IPS-11a (cell line): ENCODE results near the gene TXNL4B.

Source experiments
- H3K4me3 ChIP-seq: one replicate; pipeline ENCODE4 v1.5.1; 2013; ENCODE audit warnings: low read depth, low read length, control low read depth

Gene TXNL4B

GRCh38 chr16:72093448-72094265 lies at the start of gene TXNL4B, which contains the start of gene DHX38:
Gene TXNL4B, minus strand, starts transcription at chr16:72093620. Its CDS starts 2,871 bp downstream, at chr16:72090749.
Gene DHX38, plus strand, starts transcription at chr16:72093847. Its CDS starts 2,311 bp downstream, at chr16:72096158.
- peak within 1 kb of the TSS; percentile 95 for H3K4me3 ChIP-seq

GRCh38 chr16:72142476-72142875 lies 49.1 kb upstream of the TXNL4B start:
- H3K4me3 ChIP-seq = no peak overlapping the region

GRCh38 chr16:72139908-72140307 lies 46.5 kb upstream of the TXNL4B start:
- H3K4me3 ChIP-seq = no peak overlapping the region

- H3K4me3 ChIP-seq = no peak overlapping the region
Measured at GRCh38 chr16:72138064-72138572, 44.7 kb upstream of the TXNL4B start.

GRCh38 chr16:72137380-72138063 lies 44.1 kb upstream of the TXNL4B start:
- no peak overlapping the region for H3K4me3 ChIP-seq

GRCh38 chr16:72134507-72134906 lies 41.1 kb upstream of the TXNL4B start:
- H3K4me3 ChIP-seq = no peak overlapping the region

- H3K4me3 ChIP-seq = no peak overlapping the region
Measured at GRCh38 chr16:72132726-72133125, 39.3 kb upstream of the TXNL4B start.

- H3K4me3 ChIP-seq = no peak overlapping the region
Measured at GRCh38 chr16:72131036-72131435, 37.6 kb upstream of the TXNL4B start.

GRCh38 chr16:72129976-72130656 lies 36.7 kb upstream of the TXNL4B start:
- no peak overlapping the region for H3K4me3 ChIP-seq

- no peak overlapping the region for H3K4me3 ChIP-seq
Measured at GRCh38 chr16:72128701-72129100, 35.3 kb upstream of the TXNL4B start.

- H3K4me3 ChIP-seq = no peak overlapping the region
Measured at GRCh38 chr16:72126429-72126765, 33.0 kb upstream of the TXNL4B start.

- H3K4me3 ChIP-seq = no peak overlapping the region
Measured at GRCh38 chr16:72125635-72126428, 32.4 kb upstream of the TXNL4B start.

GRCh38 chr16:72124761-72125634 lies 31.6 kb upstream of the TXNL4B start:
- H3K4me3 ChIP-seq = no peak overlapping the region

- no peak overlapping the region for H3K4me3 ChIP-seq
Measured at GRCh38 chr16:72124148-72124547, 30.7 kb upstream of the TXNL4B start.

- no peak overlapping the region for H3K4me3 ChIP-seq
Measured at GRCh38 chr16:72123426-72123825, 30.0 kb upstream of the TXNL4B start.

- H3K4me3 ChIP-seq = no peak overlapping the region
Measured at GRCh38 chr16:72122916-72123315, 29.5 kb upstream of the TXNL4B start.

- no peak overlapping the region for H3K4me3 ChIP-seq
Measured at GRCh38 chr16:72122308-72122707, 28.9 kb upstream of the TXNL4B start.

- H3K4me3 ChIP-seq = no peak overlapping the region
Measured at GRCh38 chr16:72120026-72120425, 26.6 kb upstream of the TXNL4B start.

GRCh38 chr16:72113616-72113945 lies 20.2 kb upstream of the TXNL4B start:
- H3K4me3 ChIP-seq = no peak overlapping the region
